Endodermal cell (in vitro differentiated cells): ENCODE results near the gene GALNT6. TPM values are rescaled to one million over a fixed set of nuclear protein-coding genes. Genes with fewer than 3 reads are reported as not detected.

Experiments used
- DNase-seq: peaks from one replicate; pipeline ENCODE4 v3.0.0-alpha.2; 2017
- H3K27ac ChIP-seq: 2 replicates; pipeline ENCODE4 v1.5.1; 2013; ENCODE audit warnings: mild to moderate bottlenecking, low read depth, low read length, moderate library complexity
- H3K27me3 ChIP-seq: 2 replicates; pipeline ENCODE4 v1.6.1; 2013; ENCODE audit warnings: mild to moderate bottlenecking, low read length, moderate library complexity; ENCODE audit not compliant: insufficient read depth, control insufficient read depth, poor library complexity, severe bottlenecking
- H3K36me3 ChIP-seq: 2 replicates; pipeline ENCODE4 v1.7.0; 2013; ENCODE audit warnings: mild to moderate bottlenecking, low read length, moderate library complexity; ENCODE audit not compliant: control insufficient read depth, insufficient read depth
- H3K4me1 ChIP-seq: one replicate; pipeline ENCODE4 v1.7.0; 2013; ENCODE audit warnings: low read length; ENCODE audit not compliant: control insufficient read depth, insufficient read depth
- H3K4me3 ChIP-seq: 2 replicates; pipeline ENCODE4 v1.5.1; 2013; ENCODE audit warnings: mild to moderate bottlenecking, low read length, moderate library complexity
- H3K9ac ChIP-seq: 2 replicates; pipeline ENCODE4 v1.6.1; 2013; ENCODE audit warnings: mild to moderate bottlenecking, low read length, moderate library complexity; ENCODE audit not compliant: poor library complexity, severe bottlenecking; ENCODE audit errors: extremely low read depth
- H3K9me3 ChIP-seq: 2 replicates; pipeline ENCODE4 v1.6.1; 2013; ENCODE audit warnings: mild to moderate bottlenecking, low read length, moderate library complexity; ENCODE audit not compliant: control insufficient read depth
- H3K27ac Mint-ChIP-seq: 2 replicates; pipeline ENCODE4 v1.8.0; 2020; ENCODE audit warnings: mixed read lengths
- H3K27me3 Mint-ChIP-seq: 2 replicates; pipeline ENCODE4 v1.8.0; 2021; ENCODE audit warnings: mild to moderate bottlenecking, mixed read lengths; ENCODE audit not compliant: insufficient read depth
- H3K36me3 Mint-ChIP-seq: 2 replicates; pipeline ENCODE4 v1.8.0; 2020; ENCODE audit warnings: low read depth, mixed read lengths
- H3K4me1 Mint-ChIP-seq: 2 replicates; pipeline ENCODE4 v1.8.0; 2020; ENCODE audit warnings: mixed read lengths
- H3K4me3 Mint-ChIP-seq: 2 replicates; pipeline ENCODE4 v1.8.0; 2020; ENCODE audit warnings: mild to moderate bottlenecking, moderate library complexity, mixed read lengths
- H3K9me3 Mint-ChIP-seq: 2 replicates; pipeline ENCODE4 v1.8.0; 2020; ENCODE audit warnings: mild to moderate bottlenecking, mixed read lengths
- WGBS, 2 experiments: methylation state at CpG; one replicate each; pipeline versions ENCODE4 v1.1.5 to v1.1.7; 2013; ENCODE audit warnings: missing lambda C conversion rate in 2 of 2, mixed read lengths in 1 of 2; ENCODE audit not compliant: insufficient coverage in 1 of 2, insufficient read length in 1 of 2; 5-methylcytosine and 5-hydroxymethylcytosine counted together
- total RNA-seq, 2 donors: library from RNA; stranded (reverse); fragmentation: NEBNext Ultra II Directional in 1 of 2; extraction: Animal tissue kit (Norgen Biotek cat#: 25700) in 1 of 2; gene quantifications; 2 replicates in 1 of 2; 3 replicates in 1 of 2; pipeline ENCODE4 v1.2.1, GENCODE V29; 2021
- TF ChIP-seq, protein P1 (sequence below): fragments of 200-600 bp; sonication (generic); conservative IDR thresholded peaks from 2 replicates; pipeline ENCODE4 v1.5.0; 2021; ENCODE audit warnings: antibody characterized with exemption, mild to moderate bottlenecking

GALNT6 gene
- total RNA-seq, 2 donors from 2014 or later = 13.9 to 19.1 TPM

DNA sequence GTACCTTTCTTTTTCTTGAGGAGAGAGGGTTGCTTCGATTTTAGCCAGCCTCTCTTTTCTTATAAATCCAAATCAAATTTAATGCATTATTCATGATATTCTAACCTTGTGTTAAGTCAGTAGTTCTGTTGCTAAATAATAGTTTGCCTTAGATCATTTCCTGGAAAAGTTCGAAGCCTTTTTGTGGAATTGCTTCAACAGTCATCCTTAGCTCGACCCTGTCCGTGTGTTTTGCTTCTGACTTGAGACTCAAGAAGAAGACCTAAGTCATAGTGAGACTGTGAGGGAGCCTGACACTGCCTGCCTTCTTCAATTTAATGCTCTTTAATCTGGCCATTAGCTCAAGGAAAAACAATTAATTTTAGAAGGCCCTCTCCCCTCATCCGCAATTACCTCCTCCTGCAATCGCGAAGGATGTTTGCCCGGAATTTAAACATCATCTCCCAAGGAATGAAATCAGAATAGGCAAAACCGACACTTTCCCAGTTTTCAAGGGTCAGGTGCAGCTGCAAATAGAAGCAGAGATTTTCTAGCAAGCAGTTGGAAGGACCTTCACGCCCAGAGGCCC lies 33.0 kb upstream of the GALNT6 start:
- Histone ChIP-seq H3K27me3 (no peaks in the 10 kb centered on the region), H3K4me3 (peak overlapping the region; percentile 71), H3K9ac (no peak overlapping the region), H3K4me1 (peaks cover 10% of the 10 kb centered on the region), H3K36me3 (no peaks in the 10 kb centered on the region), H3K27ac (peak overlapping the region; percentile 80), H3K9me3 (no peaks in the 10 kb centered on the region)
- H3K4me3 Mint-ChIP-seq = peak overlapping the region; percentile 63
- no peak for DNase-seq
- WGBS, 2 experiments = 43 to 46% methylated on average over 7 to 9 of the region's 10 CpGs
- TF ChIP-seq, protein P1, sequence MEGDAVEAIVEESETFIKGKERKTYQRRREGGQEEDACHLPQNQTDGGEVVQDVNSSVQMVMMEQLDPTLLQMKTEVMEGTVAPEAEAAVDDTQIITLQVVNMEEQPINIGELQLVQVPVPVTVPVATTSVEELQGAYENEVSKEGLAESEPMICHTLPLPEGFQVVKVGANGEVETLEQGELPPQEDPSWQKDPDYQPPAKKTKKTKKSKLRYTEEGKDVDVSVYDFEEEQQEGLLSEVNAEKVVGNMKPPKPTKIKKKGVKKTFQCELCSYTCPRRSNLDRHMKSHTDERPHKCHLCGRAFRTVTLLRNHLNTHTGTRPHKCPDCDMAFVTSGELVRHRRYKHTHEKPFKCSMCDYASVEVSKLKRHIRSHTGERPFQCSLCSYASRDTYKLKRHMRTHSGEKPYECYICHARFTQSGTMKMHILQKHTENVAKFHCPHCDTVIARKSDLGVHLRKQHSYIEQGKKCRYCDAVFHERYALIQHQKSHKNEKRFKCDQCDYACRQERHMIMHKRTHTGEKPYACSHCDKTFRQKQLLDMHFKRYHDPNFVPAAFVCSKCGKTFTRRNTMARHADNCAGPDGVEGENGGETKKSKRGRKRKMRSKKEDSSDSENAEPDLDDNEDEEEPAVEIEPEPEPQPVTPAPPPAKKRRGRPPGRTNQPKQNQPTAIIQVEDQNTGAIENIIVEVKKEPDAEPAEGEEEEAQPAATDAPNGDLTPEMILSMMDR = no peak
- H3K9me3 Mint-ChIP-seq = peaks cover 4% of the 10 kb centered on the region
- no peaks in the 10 kb centered on the region for H3K36me3 Mint-ChIP-seq
- peaks cover 47% of the 10 kb centered on the region for H3K4me1 Mint-ChIP-seq
- no peaks in the 10 kb centered on the region for H3K27me3 Mint-ChIP-seq
- no peak overlapping the region for H3K27ac Mint-ChIP-seq

DNA sequence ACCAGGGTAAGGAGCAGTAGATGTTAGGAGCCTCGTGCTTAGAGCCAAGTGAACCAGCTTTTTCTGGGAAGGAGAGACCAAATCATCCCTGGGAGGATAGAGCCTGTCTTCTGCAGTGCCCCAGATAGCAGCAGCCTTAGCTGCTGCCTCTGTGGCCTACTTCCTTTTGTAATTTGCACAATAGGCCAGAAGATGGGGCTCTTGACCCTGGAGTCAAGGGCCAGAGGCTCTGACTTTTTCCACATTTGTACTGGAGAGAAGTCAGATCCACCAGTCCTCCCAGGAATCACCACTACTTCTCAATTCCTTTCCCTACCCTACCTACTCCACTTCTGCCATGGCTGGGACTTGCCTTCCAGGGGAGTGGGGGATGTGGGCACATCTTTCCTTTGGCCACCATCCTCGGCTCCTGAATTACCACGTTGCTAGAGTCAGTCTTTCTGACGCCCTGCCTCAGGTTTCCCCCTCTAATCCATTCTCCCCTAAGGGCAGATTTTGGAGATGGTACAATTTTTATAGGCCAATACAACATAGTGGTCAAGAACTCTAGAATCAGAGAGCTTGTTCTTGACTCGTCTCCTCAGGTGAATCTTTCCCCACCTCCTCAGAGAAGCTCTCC lies 30.2 kb upstream of the GALNT6 start:
- Mint-ChIP-seq H3K4me1 (peaks cover 25% of the 10 kb centered on the region), H3K4me3 (no peak overlapping the region), H3K27ac (no peak overlapping the region), H3K27me3 (no peaks in the 10 kb centered on the region), H3K36me3 (no peaks in the 10 kb centered on the region), H3K9me3 (peaks cover 4% of the 10 kb centered on the region)
- Histone ChIP-seq H3K27ac (no peak overlapping the region), H3K4me1 (peaks cover 5% of the 10 kb centered on the region), H3K27me3 (no peaks in the 10 kb centered on the region), H3K4me3 (no peak overlapping the region), H3K36me3 (no peaks in the 10 kb centered on the region), H3K9me3 (no peaks in the 10 kb centered on the region), H3K9ac (no peak overlapping the region)
- 52 to 63% methylated on average over 3 to 5 of the region's 5 CpGs for WGBS, 2 experiments
- peak; percentile 92 for DNase-seq
- TF ChIP-seq, protein P1 = peak; percentile 93

GRCh38 chr12:51419425-51420193 lies 28.4 kb upstream of the GALNT6 start:
- no peak overlapping the region for H3K27ac Mint-ChIP-seq

More at GRCh38 chr12:51419425-51420193, 28.4 kb upstream of the GALNT6 start:
- no peaks in the 10 kb centered on the region for H3K36me3 ChIP-seq
- H3K27me3 ChIP-seq = no peaks in the 10 kb centered on the region
- no peaks in the 10 kb centered on the region for H3K9me3 ChIP-seq
- no peak overlapping the region for H3K9ac ChIP-seq
- WGBS, 2 experiments = 45 to 50% methylated on average over 4 to 8 of the region's 11 CpGs
- no peaks in the 10 kb centered on the region for H3K27me3 Mint-ChIP-seq
- peaks cover 4% of the 10 kb centered on the region for H3K9me3 Mint-ChIP-seq
- H3K4me3 ChIP-seq = no peak overlapping the region
- H3K27ac ChIP-seq = peak overlapping the region; percentile 84
- DNase-seq = peak; percentile 63
- TF ChIP-seq, protein P1 = peak; percentile 57
- no peak overlapping the region for H3K4me3 Mint-ChIP-seq
- no peaks in the 10 kb centered on the region for H3K36me3 Mint-ChIP-seq
- peaks cover 5% of the 10 kb centered on the region for H3K4me1 ChIP-seq
- H3K4me1 Mint-ChIP-seq = peaks cover 13% of the 10 kb centered on the region
